Activated CD4-positive, alpha-beta T cell treated with anti-CD3 and anti-CD28 coated beads, Interleukin-2, Interleukin-4, amounts not matched to agents 100 ng/mL and 50 ng/mL, durations not matched to agents 16 hours and 8 hours (primary cell): ENCODE data around the gene B3GNT2.
"Not testable (repeated sequence)": the region's sequence is repeated elsewhere in the genome, so short reads cannot be mapped to it uniquely, and the experiment has no call there.

Experiments used
- DNase-seq: peaks from one replicate; pipeline ENCODE4 v3.0.0-alpha.2; 2020; ENCODE audit warnings: low spot score

Gene B3GNT2

DNA sequence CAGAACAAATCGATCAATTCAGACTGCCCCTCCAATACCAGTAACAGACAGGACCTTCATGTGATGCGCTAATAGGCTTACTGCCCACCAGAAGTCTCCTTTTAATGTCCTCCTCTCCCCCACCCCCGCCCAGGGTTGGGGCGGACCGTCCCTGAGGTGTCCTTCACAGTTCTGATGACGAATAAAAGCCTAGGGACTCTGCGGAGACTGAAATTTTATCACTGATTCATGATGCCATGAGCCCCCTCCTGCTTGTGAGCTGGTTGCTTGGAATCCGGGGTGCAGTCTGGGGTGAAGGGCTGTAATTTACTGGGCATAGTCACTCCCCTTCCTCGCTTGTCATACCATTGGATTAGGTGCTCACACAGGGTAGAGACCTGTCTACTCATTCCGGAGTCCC lies 42.3 kb downstream of the B3GNT2 start:
- DNase-seq: no peak

DNA sequence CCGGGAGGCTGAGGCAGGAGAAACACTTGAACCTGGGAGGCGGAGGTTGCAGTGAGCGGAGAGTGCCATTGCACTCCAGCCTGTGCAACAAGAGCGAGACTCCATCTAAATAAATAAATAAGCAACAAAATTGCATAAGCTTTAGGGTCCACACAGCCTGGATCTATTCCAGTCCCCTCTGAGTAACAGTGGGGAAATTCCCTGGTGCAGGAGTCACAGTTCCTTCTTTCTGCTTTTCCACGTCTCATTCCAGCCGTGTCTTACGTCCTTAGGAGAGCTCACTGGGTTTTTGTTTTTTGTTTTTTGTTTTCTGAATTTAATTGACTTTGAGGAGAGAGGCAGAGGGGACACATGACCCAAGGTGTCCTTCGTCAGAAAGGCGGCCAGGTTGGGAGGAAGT lies 44.6 kb downstream of the B3GNT2 start:
- no peak for DNase-seq

DNA sequence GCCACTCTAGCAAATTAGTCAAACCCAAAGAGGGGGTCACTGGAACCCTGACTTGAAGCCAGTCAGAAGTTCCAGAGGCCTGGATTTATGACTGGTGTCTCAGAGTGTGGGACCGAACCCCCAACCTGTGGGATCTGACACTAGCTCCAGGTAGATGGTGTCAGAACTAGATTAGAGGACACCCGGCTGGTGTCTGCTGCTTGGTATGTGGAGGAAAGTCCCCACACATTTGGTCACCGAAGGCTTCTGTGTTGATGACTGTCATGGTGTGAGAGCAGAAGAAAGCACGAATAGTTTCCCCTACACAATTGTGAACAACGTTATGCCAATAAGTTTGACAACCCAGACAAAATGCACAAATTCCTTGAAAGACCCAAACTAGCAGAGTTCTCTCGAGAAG lies 48.1 kb downstream of the B3GNT2 start:
- DNase-seq: no peak

DNA sequence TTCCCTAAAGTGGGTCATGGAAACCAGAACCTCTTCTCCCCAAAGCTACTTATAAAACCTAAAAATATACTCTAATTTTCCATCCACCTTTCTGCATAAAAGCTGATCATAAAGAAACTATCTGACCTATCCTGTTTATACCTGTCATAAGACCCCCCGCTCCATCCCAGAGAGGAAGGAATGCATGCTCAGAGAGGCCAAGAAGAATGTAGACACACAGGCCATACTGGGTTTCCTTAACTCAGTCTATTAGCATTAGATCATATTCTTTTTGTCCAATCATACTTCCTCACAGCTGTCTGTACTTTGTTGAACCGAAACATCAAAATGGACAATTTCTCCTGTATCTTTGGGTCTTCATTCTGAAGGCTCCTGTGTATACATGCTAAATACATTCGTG lies 52.3 kb downstream of the B3GNT2 start:
- no peak for DNase-seq

DNA sequence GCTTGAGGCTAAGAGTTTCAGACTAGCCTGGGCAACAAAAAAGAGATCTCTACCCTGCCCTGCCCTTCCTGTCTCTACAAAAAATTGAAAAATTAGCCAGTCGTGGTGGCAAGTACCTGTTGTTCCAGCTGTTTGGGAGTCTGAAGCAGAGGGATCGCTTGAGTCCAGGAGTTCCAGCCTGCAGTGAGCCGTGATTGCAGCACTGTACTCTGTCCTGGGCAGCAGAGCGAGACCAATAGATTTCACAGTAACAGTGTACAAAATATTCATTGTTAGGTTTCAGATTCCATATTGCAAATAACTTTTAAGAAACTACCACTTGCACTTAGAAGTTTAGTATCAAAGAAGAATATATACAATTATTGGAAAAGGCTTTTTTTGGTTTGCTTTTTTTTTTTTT lies 54.3 kb downstream of the B3GNT2 start:
- DNase-seq: no peak

DNA sequence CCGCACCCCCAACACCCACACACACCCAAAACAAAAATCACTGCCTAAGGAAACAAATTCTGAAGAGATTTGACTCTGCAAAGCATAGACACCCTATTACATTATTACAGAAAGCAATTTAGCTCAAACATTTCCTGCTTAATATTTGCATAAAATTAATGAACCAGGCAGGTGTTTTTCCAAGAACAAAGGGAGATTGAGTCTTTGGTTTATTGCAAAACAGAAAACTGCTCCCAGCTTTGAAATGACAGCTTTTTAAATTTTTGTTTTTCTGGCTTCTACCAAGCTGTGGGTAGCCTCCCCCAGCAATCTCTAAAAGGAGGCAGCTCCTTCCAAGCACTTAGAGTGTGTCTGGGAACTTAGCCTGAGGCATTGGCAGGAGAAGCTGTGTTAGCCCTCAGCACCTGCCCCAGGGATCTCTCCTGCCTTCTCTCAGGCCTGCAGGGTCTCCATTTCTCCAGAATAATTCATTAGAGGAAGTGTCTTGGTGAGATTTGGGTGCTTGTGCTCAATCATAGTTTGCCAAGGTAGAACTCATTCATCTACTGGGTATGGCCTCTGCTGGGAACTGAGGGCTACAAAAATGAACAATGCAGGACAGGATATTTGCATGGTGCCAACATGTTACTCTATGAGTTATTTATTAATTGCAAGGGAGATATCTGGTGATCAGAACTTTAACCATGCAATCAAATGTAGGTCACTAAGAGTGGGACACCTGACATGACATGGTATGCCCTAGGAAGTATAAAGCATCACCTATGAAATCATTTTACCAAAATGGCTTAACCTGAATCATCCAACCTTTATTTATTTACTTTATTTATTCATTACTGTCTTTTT lies 58.7 kb downstream of the B3GNT2 start:
- DNase-seq: no peak

DNA sequence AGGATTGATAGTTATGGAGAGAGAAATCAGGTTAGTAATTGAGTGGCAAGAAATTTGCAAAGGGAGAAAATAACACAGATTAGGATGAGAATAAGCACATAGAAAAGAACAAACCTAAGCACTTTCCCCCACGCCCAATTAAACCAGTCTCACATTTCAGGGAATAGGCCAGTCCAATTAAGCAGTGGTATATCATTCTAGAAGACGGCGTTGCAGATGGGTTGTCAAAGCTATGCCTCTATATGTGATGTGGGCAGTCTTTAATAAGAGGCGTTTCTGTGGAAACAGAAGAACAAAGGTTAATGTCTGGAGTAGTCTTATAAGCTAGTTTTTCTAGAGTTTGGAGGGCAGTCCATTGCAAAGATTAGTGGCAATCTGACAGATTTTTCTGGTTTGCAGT lies 61.6 kb downstream of the B3GNT2 start:
- DNase-seq: no peak

DNA sequence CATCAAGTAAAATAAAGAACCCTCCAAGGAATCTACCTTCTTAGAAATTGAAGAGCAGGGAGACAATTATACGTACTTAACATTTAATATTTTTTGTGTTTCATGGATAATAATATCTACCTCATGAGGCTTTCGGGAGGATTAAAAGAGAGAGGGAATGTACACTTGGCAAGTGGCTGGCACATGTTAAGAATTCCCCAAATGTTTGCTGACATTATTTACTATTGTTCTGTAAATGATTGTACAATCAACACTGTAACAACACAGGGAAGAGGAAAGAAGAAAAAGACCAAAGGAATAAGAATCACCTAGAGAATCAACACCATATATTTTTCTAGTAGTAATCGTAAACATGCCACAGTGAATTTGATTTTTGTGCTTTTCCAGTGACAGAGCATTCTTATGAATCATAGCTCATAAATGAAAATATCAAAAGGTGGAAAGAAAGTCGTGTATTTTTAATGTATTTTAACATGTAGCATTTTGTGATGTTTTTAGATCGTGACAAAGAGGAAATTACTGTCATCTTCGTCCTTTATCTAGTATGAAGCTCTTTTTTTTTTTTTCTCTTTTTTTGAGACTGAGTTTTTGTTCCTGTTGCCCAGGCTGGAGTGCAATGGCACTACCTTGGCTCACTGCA lies 67.3 kb downstream of the B3GNT2 start:
- no peak for DNase-seq

DNA sequence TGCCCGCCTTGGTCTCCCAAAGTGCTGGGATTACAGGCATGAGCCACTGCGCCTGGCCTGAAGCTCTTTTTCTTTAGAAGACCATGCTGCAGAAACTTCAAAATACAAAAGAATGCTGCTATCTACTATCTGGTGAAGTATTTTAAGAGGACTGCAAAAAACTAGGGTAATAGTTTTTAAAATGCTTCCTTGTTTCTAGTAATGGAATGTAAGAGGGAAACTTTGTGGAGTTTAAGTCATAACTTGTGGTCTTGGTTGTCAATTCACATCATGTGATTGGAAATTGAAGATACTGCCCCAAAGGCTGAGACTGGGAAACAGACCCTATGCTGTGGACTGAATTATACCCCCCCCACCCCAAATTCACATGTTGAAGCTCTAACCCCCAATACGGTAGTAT lies 68.3 kb downstream of the B3GNT2 start:
- DNase-seq: no peak

DNA sequence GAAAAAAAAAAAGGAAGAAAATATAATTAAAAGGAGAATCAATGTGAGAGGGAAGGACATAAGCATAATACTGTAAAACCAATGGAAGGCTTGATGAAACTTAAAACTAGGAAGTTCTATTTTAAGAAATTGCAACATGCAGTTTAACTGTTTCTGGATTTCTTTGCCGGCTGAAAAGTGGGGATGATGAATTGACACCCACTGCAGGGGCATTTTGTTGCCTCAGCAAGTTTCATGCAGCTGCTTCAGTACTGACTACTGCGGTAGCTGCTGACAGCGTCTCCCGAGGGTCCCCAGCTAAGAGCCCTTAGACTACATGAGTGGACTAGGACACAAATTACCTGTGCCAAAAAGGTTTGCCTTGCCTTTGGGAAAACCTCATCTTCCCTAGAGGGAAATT lies 69.2 kb downstream of the B3GNT2 start:
- no peak for DNase-seq

DNA sequence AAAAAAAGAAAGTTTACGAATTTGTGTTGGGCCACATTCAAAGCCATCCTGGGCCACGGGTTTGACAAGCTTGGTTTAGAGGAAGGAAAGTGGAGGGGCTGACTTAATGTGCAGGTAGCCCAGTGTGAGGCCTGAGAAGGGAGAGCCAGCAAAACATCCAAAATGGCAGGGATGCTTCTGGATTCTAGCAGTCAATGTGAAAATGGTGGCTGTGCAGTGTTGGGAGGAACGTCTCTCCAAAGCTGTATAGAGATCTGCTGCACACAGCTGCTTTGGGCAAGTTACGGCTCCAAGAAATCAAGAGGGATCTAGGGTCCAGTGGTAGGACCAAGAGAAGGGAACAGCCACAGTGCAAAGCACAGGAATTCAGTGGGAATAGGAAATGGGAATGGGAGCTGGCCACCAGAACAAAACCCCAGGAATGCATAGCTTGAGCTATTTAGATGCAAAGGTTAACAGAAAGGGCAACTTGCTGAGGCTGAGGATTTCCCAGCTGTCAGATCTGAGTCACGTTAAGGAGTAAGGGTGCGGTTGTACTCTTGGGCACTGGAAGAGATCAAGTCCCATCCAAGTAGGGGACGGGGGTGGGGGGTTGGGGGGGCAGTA lies 70.6 kb downstream of the B3GNT2 start:
- no peak for DNase-seq

DNA sequence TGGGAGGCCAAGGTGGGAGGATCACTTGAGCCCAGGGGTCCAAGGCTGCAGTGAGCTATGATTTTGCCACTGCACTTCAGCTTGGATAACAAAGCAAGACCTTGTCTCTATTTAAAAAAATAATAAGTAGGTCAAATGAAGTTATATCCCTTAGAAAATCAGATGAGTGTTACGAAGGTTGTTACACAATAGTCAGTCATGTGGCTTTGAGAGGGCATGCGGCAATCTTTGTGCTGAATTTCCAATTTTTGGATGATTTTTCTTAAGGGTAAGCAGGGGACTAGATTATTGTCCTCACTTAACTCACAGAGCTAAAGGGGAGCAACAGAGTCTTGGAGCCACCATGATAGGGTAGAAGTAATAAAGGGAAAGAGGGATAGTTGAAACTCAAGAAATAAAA lies 71.8 kb downstream of the B3GNT2 start:
- DNase-seq: no peak

DNA sequence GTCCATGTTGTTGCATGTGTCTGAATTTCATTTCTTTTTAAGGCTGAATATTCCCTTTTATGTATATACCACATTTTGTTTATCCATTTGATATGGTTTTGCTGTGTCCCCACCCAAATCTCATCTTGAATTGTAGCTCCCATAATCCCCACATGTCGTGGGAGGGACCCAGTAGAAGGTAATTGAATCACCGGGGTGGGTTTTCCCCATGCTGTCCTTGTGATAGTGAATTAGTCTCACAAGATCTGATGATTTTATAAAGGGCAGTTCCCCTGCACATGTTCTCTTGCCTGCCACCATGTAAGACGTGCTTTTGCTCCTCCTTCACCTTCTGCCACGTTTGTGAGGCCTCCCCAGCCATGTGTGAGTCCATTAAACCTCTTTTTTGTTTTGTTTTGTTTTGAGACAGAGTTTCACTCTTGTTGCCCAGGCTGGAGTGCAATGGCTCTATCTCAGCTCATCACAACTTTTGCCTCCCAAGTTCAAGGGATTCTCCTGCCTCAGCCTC lies 72.8 kb downstream of the B3GNT2 start:
- not testable (repeated sequence) for DNase-seq

DNA sequence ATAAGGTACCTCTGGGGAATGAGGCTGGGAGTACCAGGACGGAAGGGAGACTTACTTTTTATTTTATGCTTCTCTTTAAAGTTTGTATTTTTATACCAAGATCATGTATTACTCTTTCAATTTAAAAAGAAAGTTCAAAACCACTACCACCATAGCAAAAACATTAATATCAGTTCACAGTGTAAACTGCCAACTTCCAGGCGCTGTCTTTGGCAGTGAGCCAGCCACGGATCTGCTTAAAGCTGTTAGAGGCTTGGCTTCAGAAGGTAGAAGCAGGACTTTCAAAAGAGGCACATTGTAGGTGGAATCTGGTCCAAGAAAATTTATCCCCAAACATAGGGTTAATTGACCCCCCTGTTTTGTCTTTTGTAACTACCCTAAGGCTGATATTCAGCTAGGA lies 74.8 kb downstream of the B3GNT2 start:
- no peak for DNase-seq
